Colonic mucosa (tissue), 4 donors: ENCODE data around the gene PRLHR. TPM values are rescaled to one million over a fixed set of nuclear protein-coding genes. Genes with fewer than 3 reads are reported as not detected.

Experiments used
- DNase-seq: peaks from one replicate; pipeline ENCODE4 v3.0.0-alpha.2; 2020
- H3K27ac ChIP-seq: fragments of 200-600 bp; one replicate; pipeline ENCODE4 v1.8.0; 2021
- H3K27me3 ChIP-seq: fragments of 200-600 bp; one replicate; pipeline ENCODE4 v1.8.0; 2021
- H3K36me3 ChIP-seq: fragments of 200-600 bp; one replicate; pipeline ENCODE4 v1.8.0; 2021
- H3K4me1 ChIP-seq: fragments of 200-600 bp; one replicate; pipeline ENCODE4 v1.8.0; 2021; ENCODE audit warnings: mild to moderate bottlenecking
- H3K4me3 ChIP-seq: fragments of 200-600 bp; one replicate; pipeline ENCODE4 v1.8.0; 2021
- H3K9ac ChIP-seq, 2 donors: one replicate each; pipeline ENCODE4 v1.7.0; 2013; ENCODE audit warnings: control low read depth in 2 of 2, low read depth in 2 of 2, low read length in 2 of 2
- H3K9me3 ChIP-seq: fragments of 200-600 bp; one replicate; pipeline ENCODE4 v1.8.0; 2021
- intact Hi-C: fragments of 100-400 bp; cut with DNase I; formaldehyde crosslinking; loops from one replicate; pipeline ENCODE4 v1.14.1; 2022
- total RNA-seq, 2 donors: library from RNA; stranded (reverse); fragmentation: NEBNext Ultra II Directional in 1 of 2; extraction: Animal tissue kit (Norgen Biotek cat#: 25700) in 1 of 2; gene quantifications; one replicate each; pipeline ENCODE4 v1.2.1, GENCODE V29; 2021
- TF ChIP-seq, protein P1 (sequence below): fragments of 200-600 bp; IDR thresholded peaks from one replicate; pipeline ENCODE4 v1.8.0; 2022; ENCODE audit warnings: antibody characterized with exemption, mild to moderate bottlenecking
- donor health status: healthy.
- donor health status: DM: no; HTN: no; CAD: no.
- donor health status: DM: no; HTN: no; CAD: no.

PRLHR gene
- total RNA-seq, 2 donors from 2014 or later = not detected

DNA sequence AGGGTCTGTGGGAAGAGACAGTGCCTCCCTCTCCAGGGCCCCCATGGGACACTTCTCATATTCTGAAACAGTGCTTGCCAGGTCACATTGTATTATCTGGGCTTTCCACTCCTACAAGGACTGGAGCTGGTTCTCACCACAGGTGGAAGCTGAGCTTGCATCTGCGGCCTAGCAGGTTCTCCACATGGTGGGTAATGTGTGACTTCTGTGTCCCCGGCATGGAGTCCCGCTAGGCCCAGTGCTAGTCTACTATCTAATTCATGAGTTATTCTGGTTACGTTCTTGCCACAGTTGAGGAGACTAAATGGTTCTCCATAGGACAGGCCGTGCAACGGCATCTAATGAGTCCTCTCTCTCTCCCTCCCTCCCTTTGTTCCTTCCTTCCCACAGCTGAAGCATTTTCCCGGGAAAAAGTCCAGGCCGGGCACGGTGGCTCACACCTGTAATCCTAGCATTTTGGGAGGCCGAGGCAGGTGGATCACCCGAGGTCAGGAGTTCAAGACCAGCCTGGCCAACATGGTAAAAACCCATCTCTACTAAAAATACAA is 27.7 kb downstream of the PRLHR start:
- Histone ChIP-seq H3K4me1 (no peaks in the 10 kb centered on the region), H3K27ac (no peak overlapping the region), H3K9ac (no peak overlapping the region), H3K4me3 (no peak overlapping the region), H3K27me3 (no peaks in the 10 kb centered on the region), H3K9me3 (no peaks in the 10 kb centered on the region), H3K36me3 (no peaks in the 10 kb centered on the region)
- intact Hi-C loops = loop anchor here (2.0 kb wide), 2 partner anchors 153 to 283 kb away; no protein-coding TSS in a partner anchor
- TF ChIP-seq, protein P1, sequence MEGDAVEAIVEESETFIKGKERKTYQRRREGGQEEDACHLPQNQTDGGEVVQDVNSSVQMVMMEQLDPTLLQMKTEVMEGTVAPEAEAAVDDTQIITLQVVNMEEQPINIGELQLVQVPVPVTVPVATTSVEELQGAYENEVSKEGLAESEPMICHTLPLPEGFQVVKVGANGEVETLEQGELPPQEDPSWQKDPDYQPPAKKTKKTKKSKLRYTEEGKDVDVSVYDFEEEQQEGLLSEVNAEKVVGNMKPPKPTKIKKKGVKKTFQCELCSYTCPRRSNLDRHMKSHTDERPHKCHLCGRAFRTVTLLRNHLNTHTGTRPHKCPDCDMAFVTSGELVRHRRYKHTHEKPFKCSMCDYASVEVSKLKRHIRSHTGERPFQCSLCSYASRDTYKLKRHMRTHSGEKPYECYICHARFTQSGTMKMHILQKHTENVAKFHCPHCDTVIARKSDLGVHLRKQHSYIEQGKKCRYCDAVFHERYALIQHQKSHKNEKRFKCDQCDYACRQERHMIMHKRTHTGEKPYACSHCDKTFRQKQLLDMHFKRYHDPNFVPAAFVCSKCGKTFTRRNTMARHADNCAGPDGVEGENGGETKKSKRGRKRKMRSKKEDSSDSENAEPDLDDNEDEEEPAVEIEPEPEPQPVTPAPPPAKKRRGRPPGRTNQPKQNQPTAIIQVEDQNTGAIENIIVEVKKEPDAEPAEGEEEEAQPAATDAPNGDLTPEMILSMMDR = no peak
- DNase-seq = no peak

DNA sequence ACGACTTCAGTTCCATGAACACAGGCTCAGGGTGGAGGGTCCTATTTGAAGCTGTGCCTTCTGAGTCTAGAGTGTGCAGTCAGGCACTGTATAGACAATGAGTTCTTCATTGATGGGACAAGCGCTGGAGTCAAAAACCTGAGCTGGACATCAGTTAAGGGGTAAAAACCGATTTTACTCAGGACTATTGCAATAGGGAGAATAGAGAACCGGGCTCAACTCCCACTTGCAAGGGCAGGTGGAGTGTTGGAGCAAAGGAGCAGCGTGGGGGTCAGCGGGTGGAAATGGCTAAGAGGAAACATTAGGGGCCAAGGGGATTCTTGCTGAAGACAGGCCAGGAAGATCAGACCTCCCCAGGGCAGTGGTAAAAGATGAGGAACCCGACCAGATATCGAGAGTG is 28.5 kb downstream of the PRLHR start:
- Histone ChIP-seq H3K27me3 (no peaks in the 10 kb centered on the region), H3K27ac (no peak overlapping the region)
- TF ChIP-seq, protein P1 = no peak

DNA sequence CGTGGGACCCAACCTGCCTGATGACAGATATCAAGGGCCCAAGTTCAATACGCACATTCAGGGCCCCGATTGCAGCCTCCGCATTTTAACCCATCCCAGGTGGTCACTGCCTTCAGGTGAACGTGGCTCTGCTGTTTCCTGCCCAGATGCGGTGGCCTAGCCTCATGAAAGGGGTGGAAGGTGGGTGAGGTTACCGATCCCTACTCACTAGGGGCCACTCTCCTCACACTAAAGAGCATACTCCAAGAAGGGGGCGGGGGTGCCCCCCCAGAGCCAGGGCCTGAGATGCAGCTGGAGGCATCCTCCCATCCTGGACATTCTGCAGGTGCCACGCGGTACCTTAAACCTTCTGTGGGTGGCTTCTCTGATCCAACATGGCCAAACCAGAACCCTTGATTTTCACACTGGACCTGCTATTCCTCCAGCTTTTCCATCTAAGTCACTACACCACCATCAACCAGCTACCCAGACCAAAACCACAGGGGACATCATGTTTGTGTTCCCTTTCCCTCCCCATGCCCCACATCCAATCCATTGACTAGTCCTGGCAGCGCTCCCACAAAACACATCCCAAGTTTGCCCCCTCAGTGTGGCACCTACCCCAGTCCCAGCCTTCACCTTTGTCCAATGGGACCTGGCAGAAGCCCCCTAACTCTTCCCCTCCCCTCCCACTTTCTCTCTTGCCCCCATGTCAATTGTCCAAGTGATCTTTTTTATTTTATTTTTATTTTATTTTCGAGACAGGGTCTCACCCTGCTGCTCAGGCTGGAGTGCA is 30.0 kb downstream of the PRLHR start:
- Histone ChIP-seq H3K27ac (no peak overlapping the region), H3K9me3 (no peaks in the 10 kb centered on the region), H3K4me3 (no peak overlapping the region), H3K4me1 (no peaks in the 10 kb centered on the region), H3K27me3 (no peaks in the 10 kb centered on the region), H3K36me3 (no peaks in the 10 kb centered on the region), H3K9ac (no peak overlapping the region)
- TF ChIP-seq, protein P1 = no peak
- intact Hi-C loops = no loop called here
- no peak for DNase-seq

More for the DNA sequence above, 28.5 kb downstream of the PRLHR start:
- H3K9me3 ChIP-seq = no peaks in the 10 kb centered on the region
- intact Hi-C loops = no loop called here
- H3K9ac ChIP-seq = no peak overlapping the region
- DNase-seq = no peak
- H3K4me1 ChIP-seq = no peaks in the 10 kb centered on the region
- H3K36me3 ChIP-seq = no peaks in the 10 kb centered on the region
- H3K4me3 ChIP-seq = no peak overlapping the region

DNA sequence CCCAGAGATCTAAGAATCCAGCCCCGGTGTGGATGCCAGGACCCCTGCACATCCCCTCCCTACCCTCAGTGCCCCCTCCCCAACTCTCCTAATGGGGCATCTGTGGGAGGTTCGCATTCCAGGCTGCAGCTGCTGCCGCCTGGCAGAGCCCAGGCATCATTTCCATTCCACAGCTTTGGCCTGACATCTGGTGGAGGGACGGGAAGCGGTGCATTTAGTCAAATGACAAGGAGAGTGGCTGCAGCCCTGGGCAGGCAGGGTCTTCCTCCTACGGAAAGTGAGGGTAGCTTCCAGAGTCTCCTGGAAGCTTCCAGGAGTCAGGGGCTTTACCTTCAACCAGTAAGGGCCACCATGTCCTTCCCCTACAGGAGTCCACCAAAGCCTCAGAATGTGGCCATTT is 30.8 kb downstream of the PRLHR start:
- TF ChIP-seq, protein P1 = no peak
- Histone ChIP-seq H3K27ac (no peak overlapping the region), H3K9me3 (no peaks in the 10 kb centered on the region), H3K4me3 (no peak overlapping the region), H3K27me3 (no peaks in the 10 kb centered on the region), H3K9ac (no peak overlapping the region), H3K4me1 (no peaks in the 10 kb centered on the region), H3K36me3 (no peaks in the 10 kb centered on the region)
- DNase-seq = no peak
- intact Hi-C loops = no loop called here

DNA sequence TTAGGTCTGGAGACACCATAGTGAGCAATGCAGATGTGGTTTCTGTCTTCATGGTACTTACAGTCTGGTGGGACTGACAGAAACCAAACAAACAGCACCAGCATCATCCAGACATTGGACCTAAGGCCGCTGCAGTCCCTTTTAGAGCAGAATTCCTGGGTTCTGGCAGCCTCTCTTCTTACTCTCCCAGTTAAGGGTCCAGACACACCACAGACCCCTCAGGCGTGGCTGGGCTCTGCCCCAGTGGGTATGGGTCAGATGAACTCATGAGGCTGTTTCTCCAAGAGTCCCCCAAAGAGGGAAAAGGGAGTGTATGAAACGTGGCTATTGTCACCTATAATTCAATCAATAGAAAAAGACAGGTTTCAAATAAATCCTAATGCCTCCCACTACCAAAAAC is 31.3 kb downstream of the PRLHR start:
- intact Hi-C loops = no loop called here
- no peak overlapping the region for H3K27ac ChIP-seq

More for the DNA sequence above, 31.3 kb downstream of the PRLHR start:
- DNase-seq = no peak
- TF ChIP-seq, protein P1 = no peak
- Histone ChIP-seq H3K9ac (no peak overlapping the region), H3K9me3 (no peaks in the 10 kb centered on the region), H3K36me3 (no peaks in the 10 kb centered on the region), H3K4me1 (no peaks in the 10 kb centered on the region), H3K27me3 (no peaks in the 10 kb centered on the region), H3K4me3 (no peak overlapping the region)
